HG03521 (cell line): ENCODE data around the gene IPO9.
A peak's percentile ranks its signal among the peaks of the same experiment; 100 is the strongest.
"Not testable (repeated sequence)": the region's sequence is repeated elsewhere in the genome, so short reads cannot be mapped to it uniquely, and the experiment has no call there.

Experiments used
- ATAC-seq: cut with Tn5 transposase; IDR thresholded peaks from one replicate; pipeline ENCODE4 v1.9.1; 2021; ENCODE audit warnings: mild to moderate bottlenecking, moderate library complexity; ENCODE audit not compliant: unreplicated experiment

Gene IPO9

DNA sequence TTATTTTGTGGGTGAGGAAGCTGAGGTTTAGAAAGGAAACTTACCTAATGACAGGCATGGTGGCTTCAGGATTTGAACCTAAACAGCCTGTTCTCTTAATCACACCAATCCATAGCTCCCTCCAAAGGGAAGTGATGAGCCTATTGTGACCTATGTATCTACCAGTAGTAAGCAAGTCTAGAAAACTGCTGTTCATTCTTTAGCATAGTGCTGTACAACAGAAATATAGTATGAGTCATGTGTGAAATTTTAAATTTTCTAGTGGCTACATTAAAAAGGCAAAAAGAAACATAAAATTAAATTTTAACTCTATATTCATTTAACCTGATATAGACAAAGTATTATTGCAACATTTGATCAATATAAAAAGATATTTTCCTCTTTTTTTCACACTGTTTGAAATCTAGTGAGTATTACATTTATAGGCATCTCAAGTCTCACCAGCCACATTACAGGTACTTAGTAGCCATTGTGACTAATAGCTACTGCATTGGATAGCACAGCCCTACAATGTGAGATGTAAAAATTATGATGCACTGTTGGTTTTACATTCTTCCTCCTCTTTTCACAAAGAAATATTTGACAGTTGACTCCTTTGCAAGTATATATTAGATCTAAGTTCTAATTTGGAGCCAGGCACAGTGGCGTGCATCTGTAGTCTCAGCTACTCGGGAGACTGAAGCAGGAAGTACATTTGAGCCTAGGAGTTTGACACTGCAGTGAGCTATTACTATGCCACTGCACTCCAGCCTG, 16.6 kb downstream of the IPO9 start:
- ATAC-seq, result no peak

- no peak for ATAC-seq
These were observed 18.2 kb downstream of the IPO9 start for GRCh38 chr1:201847150-201847549.

DNA sequence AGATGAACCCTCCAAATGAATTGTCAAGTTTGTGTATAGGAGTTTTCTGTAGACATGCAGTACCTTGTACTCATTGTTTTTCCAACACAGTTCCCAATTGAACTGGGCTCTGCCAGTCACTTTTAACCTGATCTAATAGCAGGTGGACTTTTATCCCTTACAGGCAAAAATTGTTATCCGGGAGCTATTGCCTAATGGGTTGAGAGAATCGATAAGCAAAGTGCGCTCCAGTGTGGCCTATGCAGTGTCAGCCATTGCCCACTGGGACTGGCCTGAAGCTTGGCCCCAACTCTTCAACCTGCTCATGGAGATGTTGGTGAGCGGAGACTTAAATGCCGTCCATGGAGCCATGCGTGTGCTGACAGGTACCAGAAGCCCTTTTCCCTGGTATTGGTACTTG, 19.3 kb downstream of the IPO9 start:
- ATAC-seq, result no peak

DNA sequence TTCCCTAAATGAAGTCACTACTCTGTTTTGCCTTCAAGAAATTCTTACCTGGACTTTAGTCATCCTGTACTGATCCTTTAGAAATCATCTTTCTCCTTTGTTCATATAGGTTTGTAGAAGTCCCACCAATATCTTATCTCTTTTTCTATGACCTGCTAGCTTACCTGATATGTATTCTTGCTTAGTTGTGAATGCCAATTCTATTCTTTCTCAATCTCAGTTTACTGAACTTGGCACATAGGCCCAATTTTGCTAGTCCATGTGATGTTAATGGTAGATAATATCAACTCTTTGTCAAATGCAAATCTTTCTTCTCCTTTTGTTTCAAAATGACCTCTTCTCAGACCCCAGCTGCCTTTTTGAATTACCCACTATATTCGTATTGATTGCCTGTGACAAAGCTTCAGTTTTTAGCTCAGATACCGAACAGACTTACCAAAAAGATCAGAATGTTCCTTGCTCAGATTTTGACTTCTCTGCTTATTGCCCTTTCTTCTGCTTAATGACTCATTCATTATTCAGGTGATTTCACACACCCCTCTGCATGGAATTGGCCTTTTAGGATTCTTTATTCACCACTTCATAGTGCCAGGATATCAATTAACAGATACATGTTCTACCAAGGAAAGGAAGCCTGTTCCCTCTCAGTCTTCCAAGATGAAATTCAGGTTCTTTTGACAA, 20.6 kb downstream of the IPO9 start:
- ATAC-seq, result no peak

DNA sequence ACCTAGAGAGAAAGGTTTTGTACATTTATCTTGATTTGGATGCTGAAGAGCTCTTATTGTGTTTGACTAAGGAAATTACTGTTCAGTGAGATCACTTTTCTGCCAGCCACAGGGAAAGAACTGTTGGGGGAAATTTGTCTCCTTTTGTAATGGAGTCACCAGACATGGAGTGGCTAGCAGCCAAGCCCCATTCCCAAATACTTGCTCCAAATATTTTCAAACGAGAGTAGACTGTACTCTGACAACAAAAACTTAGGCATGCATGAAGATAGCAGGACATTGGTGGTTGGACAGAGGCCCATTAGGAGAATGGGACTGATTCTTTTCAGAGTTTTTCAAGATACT, 21.1 kb downstream of the IPO9 start:
- ATAC-seq, result no peak

- no peak for ATAC-seq
These were observed 23.0 kb downstream of the IPO9 start for GRCh38 chr1:201851949-201852348.

DNA sequence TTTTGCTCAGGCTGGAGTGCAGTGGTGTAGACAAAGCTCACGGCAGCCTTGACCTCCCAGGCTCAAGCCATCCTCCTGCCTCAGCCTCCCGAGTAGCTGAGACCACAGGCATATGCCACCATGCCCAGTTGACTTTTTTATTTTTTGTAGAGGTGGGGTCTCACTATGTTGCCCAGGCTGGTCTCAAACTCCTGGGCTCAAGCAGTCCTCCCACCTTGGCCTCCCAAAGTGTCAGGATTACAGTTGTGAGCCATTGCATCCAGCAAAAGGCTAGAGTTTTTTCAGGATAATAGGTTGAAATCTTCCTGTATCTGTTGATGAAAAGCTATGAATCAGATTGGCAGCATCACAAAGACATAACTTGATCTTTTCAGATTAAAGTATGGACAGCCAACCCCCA, 27.8 kb downstream of the IPO9 start:
- ATAC-seq, result not testable (repeated sequence)

DNA sequence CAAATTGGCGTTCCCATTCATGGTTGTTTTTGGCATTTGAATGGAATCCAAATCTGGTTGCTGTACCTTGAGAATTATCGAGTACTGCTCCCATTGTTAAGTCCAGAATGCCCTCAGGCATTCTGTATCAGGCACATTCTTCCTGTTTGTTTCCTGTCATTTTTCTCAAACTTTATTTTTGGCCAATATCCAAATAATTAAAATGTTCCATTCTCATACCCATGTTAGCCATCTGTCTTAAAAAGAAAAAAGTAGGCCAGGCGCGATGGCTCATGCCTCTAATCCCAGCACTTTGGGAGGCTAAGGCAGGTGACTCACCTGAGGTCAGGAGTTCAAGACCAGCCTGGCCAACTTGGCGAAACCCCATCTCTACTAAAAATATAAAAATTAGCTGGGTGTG, 30.5 kb downstream of the IPO9 start:
- ATAC-seq, result no peak

DNA sequence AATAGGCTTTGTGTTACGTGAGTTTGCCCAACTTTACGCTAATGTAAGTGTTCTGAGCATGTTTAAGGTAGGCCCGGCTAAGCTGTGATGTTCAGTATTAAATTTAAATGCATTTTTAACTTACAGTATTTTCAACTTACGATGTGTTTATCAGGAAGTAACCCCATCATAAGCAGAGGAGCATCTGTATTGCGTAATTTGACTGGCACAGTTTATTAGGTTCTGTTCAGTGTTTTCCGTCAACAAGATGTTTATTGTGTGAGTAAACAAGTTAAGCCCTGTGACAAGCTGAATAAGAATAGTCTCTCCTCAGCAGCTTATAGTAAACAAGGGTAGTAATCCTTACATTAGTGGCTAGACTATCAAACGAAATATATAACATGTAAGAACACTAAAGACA, 32.5 kb downstream of the IPO9 start:
- ATAC-seq, result no peak

DNA sequence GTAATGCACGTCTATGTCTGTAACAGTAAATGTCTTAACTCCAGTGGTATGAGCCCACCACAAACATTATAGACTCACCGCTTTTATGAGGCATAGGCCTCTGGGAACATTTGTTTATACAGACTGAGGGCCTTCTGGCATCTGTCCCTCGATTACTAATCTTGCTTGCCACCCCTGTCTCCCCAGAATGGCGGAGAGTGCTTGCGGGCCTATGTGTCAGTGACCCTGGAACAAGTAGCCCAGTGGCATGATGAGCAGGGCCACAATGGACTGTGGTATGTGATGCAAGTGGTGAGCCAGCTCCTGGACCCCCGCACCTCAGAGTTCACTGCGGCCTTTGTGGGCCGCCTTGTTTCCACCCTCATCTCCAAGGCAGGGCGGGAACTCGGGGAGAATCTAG, 41.4 kb downstream of the IPO9 start:
- ATAC-seq, result no peak

- ATAC-seq, result no peak
These were observed 45.7 kb downstream of the IPO9 start for GRCh38 chr1:201874672-201875071.

- ATAC-seq, result no peak
These were observed 47.3 kb downstream of the IPO9 start for GRCh38 chr1:201876148-201876818.

DNA sequence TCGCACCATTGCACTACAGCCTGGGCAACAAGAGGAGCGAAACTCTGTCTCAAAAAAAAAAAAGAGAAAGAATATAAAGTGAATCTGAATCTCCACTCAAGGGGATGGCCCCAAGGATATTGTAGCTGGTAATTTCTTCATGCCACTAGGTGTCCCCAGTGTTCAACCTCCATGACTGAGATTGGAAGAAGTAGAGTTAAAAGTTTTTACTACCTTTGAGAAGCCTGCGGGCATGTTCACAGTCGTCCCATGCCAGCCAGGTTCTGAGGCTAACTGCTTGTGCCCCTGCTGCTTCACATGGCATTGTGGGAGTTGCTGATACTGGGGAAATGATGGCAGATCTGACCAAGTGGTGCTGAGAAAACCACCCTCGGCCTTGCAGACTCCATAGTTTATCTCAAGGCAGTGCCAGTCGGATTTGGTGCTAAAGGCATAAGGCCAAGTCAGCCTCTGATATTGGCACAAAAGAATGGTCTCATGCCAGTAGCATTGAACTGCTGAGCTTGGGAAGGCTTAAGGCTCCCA, 49.0 kb downstream of the IPO9 start:
- no peak for ATAC-seq

DNA sequence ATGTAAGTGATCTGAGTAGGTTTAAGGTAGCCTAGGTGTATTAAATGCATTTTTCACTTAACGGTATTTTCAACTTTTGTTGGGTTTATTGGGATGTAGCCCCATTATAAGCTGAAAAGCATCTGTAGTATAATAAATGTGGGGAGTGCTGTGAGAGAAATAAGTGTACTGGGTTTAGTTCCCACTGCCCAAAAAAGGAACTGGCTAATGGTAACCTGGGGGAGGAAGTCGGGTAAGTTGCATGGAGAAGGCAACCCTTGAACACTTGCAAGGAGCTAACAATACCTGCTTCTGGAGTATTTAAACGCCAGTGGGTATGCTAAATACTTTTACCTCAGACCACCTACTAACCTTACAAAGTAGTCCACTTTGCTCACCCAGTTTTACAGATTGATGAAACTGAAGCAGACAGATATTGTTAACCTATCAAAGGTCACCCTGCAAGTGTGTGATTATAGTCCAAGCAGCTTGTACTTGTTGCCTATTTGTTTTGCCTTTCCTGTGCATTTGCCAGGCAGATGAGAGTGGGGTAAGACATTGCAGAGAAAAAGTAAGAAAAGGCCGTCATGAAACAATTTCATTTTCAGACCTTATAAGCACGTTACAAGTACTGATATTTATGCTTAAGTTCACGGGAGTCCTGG, 52.1 kb downstream of the IPO9 start:
- no peak for ATAC-seq

- no peak for ATAC-seq
These were observed 52.7 kb downstream of the IPO9 start for GRCh38 chr1:201881617-201882016.

DNA sequence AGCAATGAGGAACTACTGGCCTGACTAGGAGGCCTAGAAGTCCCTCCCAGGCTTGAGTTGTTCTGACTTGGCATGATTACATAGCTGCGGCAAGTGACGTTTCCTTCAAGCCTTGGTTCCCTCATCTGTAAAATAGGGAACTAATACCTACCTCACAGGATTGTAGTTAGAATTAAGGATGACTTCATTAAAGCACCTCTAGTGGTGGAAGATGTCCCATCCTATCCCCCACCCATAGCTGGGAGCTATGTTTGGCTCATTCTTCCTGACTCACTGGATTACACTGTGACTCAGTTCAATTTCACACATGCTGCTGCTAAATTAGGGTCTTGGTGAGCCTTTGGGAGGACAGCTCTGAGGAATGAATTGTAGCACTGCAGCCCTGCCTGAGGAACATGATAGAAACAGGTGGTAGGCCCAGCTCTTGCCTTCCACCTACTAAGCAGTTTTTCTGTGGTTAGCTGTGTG, 53.7 kb downstream of the IPO9 start:
- peak; percentile 49 for ATAC-seq

- no peak for ATAC-seq
These were observed 54.3 kb downstream of the IPO9 start for GRCh38 chr1:201883266-201883665.

GRCh38 chr1:201883786-201884185, 54.8 kb downstream of the IPO9 start:
- ATAC-seq, result no peak

- ATAC-seq, result no peak
These were observed 55.5 kb downstream of the IPO9 start for GRCh38 chr1:201884425-201884824.

GRCh38 chr1:201885531-201886075, 56.6 kb downstream of the IPO9 start:
- ATAC-seq, result no peak
